Natural killer cell treated with Interleukin-12 subunit alpha and Interleukin-12 subunit beta and Interleukin-15 and Interleukin-18, amount 100 ng/mL, for 72 hours (primary cell): ENCODE results near the gene FBXW7. TPM values are rescaled to one million over a fixed set of nuclear protein-coding genes. Genes with fewer than 3 reads are reported as not detected.
A peak's percentile ranks its signal among the peaks of the same experiment; 100 is the strongest.

Experiments used
- ATAC-seq, 2 donors: fragments of 150-1000 bp; cut with Tn5 transposase in 1 of 2; sonication (Bioruptor Pico), chemical (Tn5 transposase) in 1 of 2; 2 replicates each; pipeline ENCODE4 v1.10.0; 2021
- DNase-seq: peaks from one replicate; pipeline ENCODE4 v3.0.0; 2022; ENCODE audit warnings: low spot score
- H3K27ac Mint-ChIP-seq, 2 donors: 1 replicate in 1 of 2; 2 replicates in 1 of 2; pipeline ENCODE4 v1.8.0; 2022; ENCODE audit warnings: mixed read lengths in 2 of 2, mild to moderate bottlenecking in 1 of 2, moderate library complexity in 1 of 2
- H3K27me3 Mint-ChIP-seq, 2 donors: 1 replicate in 1 of 2; 2 replicates in 1 of 2; pipeline ENCODE4 v1.8.0; 2022; ENCODE audit warnings: mixed read lengths in 2 of 2
- H3K36me3 Mint-ChIP-seq: one replicate; pipeline ENCODE4 v1.8.0; 2022; ENCODE audit warnings: mixed read lengths
- H3K4me1 Mint-ChIP-seq, 2 donors: 1 replicate in 1 of 2; 2 replicates in 1 of 2; pipeline ENCODE4 v1.8.0; 2022; ENCODE audit warnings: low read depth in 2 of 2, mixed read lengths in 2 of 2, mild to moderate bottlenecking in 1 of 2
- H3K4me3 Mint-ChIP-seq: one replicate; pipeline ENCODE4 v1.8.0; 2022; ENCODE audit warnings: mixed read lengths
- H3K9me3 Mint-ChIP-seq: 2 replicates; pipeline ENCODE4 v1.8.0; 2022; ENCODE audit warnings: mixed read lengths
- total RNA-seq, 2 donors: library from RNA; stranded (reverse); gene quantifications; one replicate each; pipeline ENCODE4 v1.2.3, GENCODE V29; 2022

FBXW7 gene
- total RNA-seq, 2 donors from 2014 or later: 70.9 to 74.1 TPM

DNA sequence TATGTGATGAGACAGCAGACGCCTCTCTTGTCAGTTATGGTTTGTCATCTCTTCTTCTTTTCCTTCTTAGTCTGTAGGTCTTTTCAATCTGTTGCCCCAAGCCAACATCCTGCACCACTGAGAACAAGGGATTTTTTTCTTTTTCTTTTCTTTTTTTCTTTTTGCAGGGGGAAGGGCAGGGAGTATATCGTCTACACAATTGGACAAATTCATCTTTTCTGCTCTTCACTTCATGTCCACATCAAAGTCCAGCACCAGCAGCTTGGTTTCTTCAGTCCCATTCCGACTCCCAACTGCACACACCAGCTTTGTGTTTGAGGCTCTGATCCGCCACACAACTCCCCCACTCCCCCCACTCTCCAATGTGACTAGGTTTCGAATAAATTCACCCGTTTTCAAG is 213.2 kb downstream of the FBXW7 start:
- H3K4me3 Mint-ChIP-seq: no peak overlapping the region
- H3K27me3 Mint-ChIP-seq: no peaks in the 10 kb centered on the region
- ATAC-seq (no peak), DNase-seq (no peak)
- H3K27ac Mint-ChIP-seq: no peak overlapping the region
- H3K4me1 Mint-ChIP-seq: peaks cover 0 to 2% of the 10 kb centered on the region in 2 donors
- peaks cover 12% of the 10 kb centered on the region for H3K36me3 Mint-ChIP-seq
- no peaks in the 10 kb centered on the region for H3K9me3 Mint-ChIP-seq

DNA sequence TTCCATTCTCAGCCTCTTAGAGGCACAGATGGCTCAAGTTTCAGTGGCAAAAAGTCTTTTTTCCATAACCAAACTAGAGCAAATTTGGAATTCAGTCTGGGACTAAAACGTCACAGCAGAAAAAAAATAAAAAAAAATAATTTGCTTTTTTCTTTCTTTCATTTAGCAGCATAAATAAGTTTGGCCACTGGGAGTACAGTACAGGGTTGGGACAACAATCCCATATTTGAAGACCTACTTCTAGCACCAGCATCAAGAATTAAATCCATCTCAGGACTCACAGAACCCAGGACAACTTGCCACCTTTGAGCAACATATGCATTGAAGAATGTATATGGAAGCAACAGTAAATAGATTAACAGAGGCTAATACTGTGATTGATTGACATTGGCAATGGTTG is 214.0 kb downstream of the FBXW7 start:
- Mint-ChIP-seq H3K9me3 (no peaks in the 10 kb centered on the region), H3K27ac (no peak overlapping the region), H3K27me3 (no peaks in the 10 kb centered on the region), H3K36me3 (peaks cover 5% of the 10 kb centered on the region), H3K4me3 (no peak overlapping the region), H3K4me1 (no peaks in the 10 kb centered on the region)
- no peak for ATAC-seq
- no peak for DNase-seq

- peaks cover 5% of the 10 kb centered on the region for H3K36me3 Mint-ChIP-seq
- H3K27ac Mint-ChIP-seq: no peak overlapping the region
- H3K9me3 Mint-ChIP-seq: no peaks in the 10 kb centered on the region
- no peak for ATAC-seq
- H3K4me1 Mint-ChIP-seq: no peaks in the 10 kb centered on the region
- H3K27me3 Mint-ChIP-seq: no peaks in the 10 kb centered on the region
- DNase-seq: no peak
- H3K4me3 Mint-ChIP-seq: no peak overlapping the region
Observed at GRCh38 chr4:152321398-152321797, 214.5 kb downstream of the FBXW7 start.

DNA sequence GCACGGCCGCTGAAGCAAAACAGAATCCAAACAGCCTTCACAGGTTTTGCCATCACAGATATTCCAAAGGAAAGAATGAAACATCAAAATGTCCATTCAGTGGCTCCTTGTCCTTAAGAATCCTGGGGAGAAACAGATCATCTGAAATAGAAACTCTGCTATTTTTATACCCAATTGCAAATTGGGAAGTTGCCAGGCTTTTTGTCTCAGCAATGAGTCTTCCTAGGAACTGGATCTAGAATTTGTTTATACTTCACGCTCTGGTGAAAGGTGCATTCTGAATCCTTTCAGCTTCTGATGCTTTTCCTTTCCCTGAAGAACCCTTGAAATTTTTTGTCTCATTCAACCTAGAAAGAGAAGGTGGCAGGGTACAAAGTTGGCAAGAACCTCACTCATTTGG is 218.9 kb downstream of the FBXW7 start:
- H3K27ac Mint-ChIP-seq: no peak overlapping the region
- H3K36me3 Mint-ChIP-seq: no peaks in the 10 kb centered on the region
- H3K4me1 Mint-ChIP-seq: no peaks in the 10 kb centered on the region
- DNase-seq (no peak), ATAC-seq (no peak)
- no peaks in the 10 kb centered on the region for H3K27me3 Mint-ChIP-seq
- H3K9me3 Mint-ChIP-seq: no peaks in the 10 kb centered on the region
- H3K4me3 Mint-ChIP-seq: no peak overlapping the region

DNA sequence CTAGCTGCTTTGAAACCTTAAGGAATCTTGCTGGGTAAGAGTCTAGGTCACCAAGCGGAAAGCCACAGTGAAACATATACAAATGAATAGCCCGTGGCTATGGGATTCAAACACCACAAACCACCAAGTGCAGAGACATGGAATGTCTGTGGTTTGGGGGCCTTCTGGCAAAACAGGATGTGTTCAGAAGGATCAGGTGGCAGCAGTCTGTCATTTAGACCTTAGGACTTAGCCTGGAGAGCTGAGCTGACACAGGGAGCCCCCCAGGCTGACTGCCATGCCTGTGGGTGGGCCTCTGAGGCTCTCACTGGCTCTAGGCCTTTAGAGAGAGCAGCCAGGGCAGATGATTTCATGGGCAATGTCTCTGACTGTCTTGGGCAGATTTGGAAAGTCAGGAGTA is 225.6 kb downstream of the FBXW7 start:
- no peak overlapping the region for H3K4me3 Mint-ChIP-seq
- H3K9me3 Mint-ChIP-seq: no peaks in the 10 kb centered on the region
- H3K27ac Mint-ChIP-seq: no peak overlapping the region
- DNase-seq: no peak
- no peaks in the 10 kb centered on the region for H3K4me1 Mint-ChIP-seq
- peak in 1 of 2 donors; percentile 24 for ATAC-seq
- no peaks in the 10 kb centered on the region for H3K36me3 Mint-ChIP-seq
- peaks cover 0 to 3% of the 10 kb centered on the region in 2 donors for H3K27me3 Mint-ChIP-seq

GRCh38 chr4:152309418-152309817 is 226.5 kb downstream of the FBXW7 start:
- no peak overlapping the region for H3K4me3 Mint-ChIP-seq
- ATAC-seq: no peak
- H3K27me3 Mint-ChIP-seq: peaks cover 0 to 6% of the 10 kb centered on the region in 2 donors
- no peak overlapping the region for H3K27ac Mint-ChIP-seq
- no peak for DNase-seq
- H3K9me3 Mint-ChIP-seq: no peaks in the 10 kb centered on the region
- H3K4me1 Mint-ChIP-seq: no peaks in the 10 kb centered on the region
- H3K36me3 Mint-ChIP-seq: no peaks in the 10 kb centered on the region

GRCh38 chr4:152308951-152309350 is 226.9 kb downstream of the FBXW7 start:
- Mint-ChIP-seq H3K27me3 (peaks cover 0 to 6% of the 10 kb centered on the region in 2 donors), H3K4me3 (no peak overlapping the region), H3K9me3 (no peaks in the 10 kb centered on the region), H3K27ac (no peak overlapping the region), H3K4me1 (no peaks in the 10 kb centered on the region), H3K36me3 (no peaks in the 10 kb centered on the region)
- ATAC-seq (no peak), DNase-seq (no peak)

DNA sequence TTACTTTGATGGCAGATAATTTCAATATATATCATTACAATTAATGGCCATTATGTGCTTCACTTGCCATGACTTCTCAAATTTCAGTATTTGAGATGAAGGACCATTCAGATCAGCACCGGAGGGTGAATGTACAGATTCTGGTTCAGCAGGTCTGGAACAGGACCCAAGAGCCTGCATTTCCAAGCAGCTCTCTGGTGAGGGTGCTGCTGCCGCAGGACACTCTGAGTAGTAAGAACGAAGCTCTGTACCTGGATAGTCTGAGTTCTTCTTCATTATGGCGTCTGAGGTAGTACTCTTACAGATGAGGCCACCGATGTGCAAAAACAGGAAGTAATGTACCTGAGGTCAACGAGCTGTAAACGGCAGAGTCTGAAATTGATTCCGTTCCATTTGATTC is 228.2 kb downstream of the FBXW7 start:
- DNase-seq: no peak
- Mint-ChIP-seq H3K4me3 (no peak overlapping the region), H3K27ac (no peak overlapping the region), H3K27me3 (peaks cover 0 to 6% of the 10 kb centered on the region in 2 donors), H3K36me3 (no peaks in the 10 kb centered on the region), H3K9me3 (no peaks in the 10 kb centered on the region), H3K4me1 (no peaks in the 10 kb centered on the region)
- no peak for ATAC-seq

DNA sequence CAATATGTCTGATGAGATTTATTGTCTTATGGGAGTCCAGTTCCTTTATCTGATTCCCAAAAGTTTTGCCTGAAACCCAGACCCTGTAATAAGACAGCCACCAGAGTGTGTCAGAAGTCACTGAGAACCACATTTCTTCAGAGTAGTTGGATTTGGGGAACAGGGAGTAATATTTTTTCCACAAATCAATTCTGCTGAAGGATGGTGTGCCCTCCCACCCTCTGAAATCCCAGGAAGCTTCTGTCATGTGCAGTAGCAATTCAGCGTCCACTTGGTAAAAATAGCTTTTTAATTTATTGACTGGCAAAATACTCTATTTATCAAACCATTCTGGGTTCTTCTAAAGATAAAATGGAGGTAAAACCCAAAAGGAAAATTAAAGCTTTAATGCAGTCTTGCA is 229.4 kb downstream of the FBXW7 start:
- H3K27me3 Mint-ChIP-seq: peaks cover 0 to 6% of the 10 kb centered on the region in 2 donors
- ATAC-seq: no peak
- H3K4me3 Mint-ChIP-seq: no peak overlapping the region
- H3K27ac Mint-ChIP-seq: no peak overlapping the region
- no peaks in the 10 kb centered on the region for H3K9me3 Mint-ChIP-seq
- no peaks in the 10 kb centered on the region for H3K4me1 Mint-ChIP-seq
- no peak for DNase-seq
- no peaks in the 10 kb centered on the region for H3K36me3 Mint-ChIP-seq

DNA sequence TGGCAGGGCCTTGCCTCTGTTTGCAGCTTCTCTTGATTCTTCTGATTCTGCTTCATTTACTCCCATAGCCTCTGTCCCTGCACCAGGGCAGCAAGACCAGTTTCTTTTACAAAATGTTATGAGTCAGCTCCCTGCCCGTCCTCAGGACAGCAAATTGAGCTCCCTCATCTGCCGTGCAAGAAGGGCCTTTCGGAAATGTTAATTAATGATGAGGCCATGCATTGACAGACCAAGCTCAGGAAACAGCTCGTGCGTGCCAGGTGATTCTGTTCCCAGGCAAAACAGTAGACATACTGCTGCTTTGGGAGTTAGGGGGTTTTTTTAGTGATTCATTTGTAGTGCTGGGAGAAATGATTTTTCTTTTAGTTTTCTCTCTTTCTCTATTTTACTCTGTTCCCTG is 231.7 kb downstream of the FBXW7 start:
- ATAC-seq: no peak

DNA sequence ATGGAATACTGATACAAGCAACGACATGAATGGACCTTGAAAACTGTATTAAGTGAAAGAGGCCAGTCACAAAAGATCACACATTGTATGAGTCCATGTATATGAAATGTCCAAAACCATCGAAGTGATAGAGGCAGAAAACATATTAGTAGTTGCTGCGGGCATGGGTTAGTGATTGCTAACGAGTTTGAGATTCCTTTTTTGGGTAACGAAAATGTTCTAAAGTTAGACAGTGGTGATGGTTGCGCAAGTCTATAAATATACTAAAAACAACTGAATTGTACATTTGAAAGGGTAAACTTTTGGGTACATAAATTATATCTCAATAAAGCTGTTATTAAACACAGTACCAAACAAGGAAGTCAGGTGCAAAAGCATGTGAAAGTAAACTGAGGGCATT is 234.5 kb downstream of the FBXW7 start:
- Mint-ChIP-seq H3K4me1 (no peaks in the 10 kb centered on the region), H3K4me3 (no peak overlapping the region)
- ATAC-seq: no peak

More for the DNA sequence above, 231.7 kb downstream of the FBXW7 start:
- Mint-ChIP-seq H3K4me3 (no peak overlapping the region), H3K27ac (no peak overlapping the region), H3K9me3 (no peaks in the 10 kb centered on the region), H3K36me3 (no peaks in the 10 kb centered on the region), H3K4me1 (no peaks in the 10 kb centered on the region), H3K27me3 (peaks cover 0 to 6% of the 10 kb centered on the region in 2 donors)
- no peak for DNase-seq

DNA sequence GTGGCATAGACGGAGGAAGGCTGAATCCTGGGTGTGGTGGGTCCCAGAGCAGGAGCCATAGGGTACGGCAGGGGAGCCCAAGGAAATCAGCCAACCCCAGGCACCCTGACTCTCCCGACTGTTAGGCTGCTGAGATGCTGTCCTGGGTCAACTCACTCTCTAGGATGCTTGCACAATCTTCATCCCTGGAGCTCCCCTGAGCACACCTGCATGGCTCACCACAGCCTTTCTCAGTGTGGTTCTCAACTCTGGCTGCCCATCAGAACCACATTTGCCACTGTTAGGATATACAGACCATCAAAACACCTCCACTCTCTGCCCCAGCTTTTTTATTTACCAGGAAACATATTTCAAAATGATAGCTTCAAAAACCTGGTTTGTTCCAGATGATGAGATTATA is 236.3 kb downstream of the FBXW7 start:
- Mint-ChIP-seq H3K36me3 (no peaks in the 10 kb centered on the region), H3K4me3 (no peak overlapping the region), H3K27me3 (peaks cover 3 to 6% of the 10 kb centered on the region in 2 donors), H3K9me3 (no peaks in the 10 kb centered on the region), H3K27ac (no peak overlapping the region), H3K4me1 (no peaks in the 10 kb centered on the region)
- ATAC-seq: no peak
- DNase-seq: no peak

More for the DNA sequence above, 234.5 kb downstream of the FBXW7 start:
- Mint-ChIP-seq H3K27ac (no peak overlapping the region), H3K36me3 (no peaks in the 10 kb centered on the region), H3K27me3 (peaks cover 3 to 6% of the 10 kb centered on the region in 2 donors), H3K9me3 (no peaks in the 10 kb centered on the region)
- DNase-seq: no peak

DNA sequence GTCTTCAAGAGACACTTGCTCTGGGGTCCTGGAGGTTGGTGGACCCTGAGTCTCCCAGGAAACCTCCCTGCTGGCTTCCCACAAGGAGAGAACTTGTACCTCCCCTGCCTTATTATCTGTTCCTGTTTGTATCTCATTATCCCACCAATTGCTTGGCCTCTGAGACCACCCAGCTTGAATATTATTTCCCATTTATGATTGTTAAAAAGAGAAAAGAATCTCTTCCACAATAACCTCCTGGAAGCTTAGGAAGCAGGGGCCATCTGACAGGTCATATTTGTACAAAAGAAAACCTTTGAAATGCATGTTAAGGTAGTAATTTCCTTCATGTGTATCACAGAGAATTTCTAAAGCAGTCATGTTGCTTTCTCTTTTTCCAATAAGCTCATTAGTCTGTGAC is 239.5 kb downstream of the FBXW7 start:
- no peaks in the 10 kb centered on the region for H3K9me3 Mint-ChIP-seq
- H3K4me3 Mint-ChIP-seq: no peak overlapping the region
- peaks cover 6% of the 10 kb centered on the region in 2 donors for H3K27me3 Mint-ChIP-seq
- ATAC-seq: no peak
- H3K4me1 Mint-ChIP-seq: no peaks in the 10 kb centered on the region
- no peak overlapping the region for H3K27ac Mint-ChIP-seq
- H3K36me3 Mint-ChIP-seq: no peaks in the 10 kb centered on the region
- DNase-seq: no peak

GRCh38 chr4:152294765-152295164 is 241.1 kb downstream of the FBXW7 start:
- no peaks in the 10 kb centered on the region for H3K9me3 Mint-ChIP-seq
- no peaks in the 10 kb centered on the region for H3K4me1 Mint-ChIP-seq
- DNase-seq (no peak), ATAC-seq (no peak)
- H3K4me3 Mint-ChIP-seq: no peak overlapping the region
- no peak overlapping the region for H3K27ac Mint-ChIP-seq
- H3K36me3 Mint-ChIP-seq: no peaks in the 10 kb centered on the region
- H3K27me3 Mint-ChIP-seq: peaks cover 6% of the 10 kb centered on the region in 2 donors

- Mint-ChIP-seq H3K4me1 (no peaks in the 10 kb centered on the region), H3K27me3 (peaks cover 6% of the 10 kb centered on the region in 2 donors), H3K36me3 (no peaks in the 10 kb centered on the region), H3K27ac (no peak overlapping the region), H3K9me3 (no peaks in the 10 kb centered on the region), H3K4me3 (no peak overlapping the region)
- DNase-seq (no peak), ATAC-seq (no peak)
Observed at GRCh38 chr4:152294331-152294730, 241.6 kb downstream of the FBXW7 start.
